WTC11 (cell line): ENCODE measurements around the gene MYO18B.

Source experiments
- ATF1 ChIP-seq: sonication (generic); formaldehyde crosslinking; IDR thresholded peaks from 2 replicates; pipeline ENCODE4 v1.8.1; 2023; ENCODE audit warnings: mild to moderate bottlenecking, moderate library complexity, missing genetic modification reagents
- CTCF ChIP-seq: fragments of 200-600 bp; IDR thresholded peaks from 2 replicates; pipeline ENCODE4 v1.8.0; 2022; ENCODE audit warnings: antibody characterized with exemption
- FOXK1 ChIP-seq: sonication (generic); formaldehyde crosslinking; IDR thresholded peaks from 2 replicates; pipeline ENCODE4 v1.8.0; 2022; ENCODE audit warnings: mild to moderate bottlenecking, moderate library complexity, missing genetic modification reagents
- GTF2I ChIP-seq: fragments of 250-450 bp; sonication (Bioruptor Pico); conservative IDR thresholded peaks from 2 replicates; pipeline ENCODE4 v1.4.0; 2021; ENCODE audit warnings: mild to moderate bottlenecking
- IRF1 ChIP-seq: sonication (generic); formaldehyde crosslinking; IDR thresholded peaks from 2 replicates; pipeline ENCODE4 v1.8.0; 2023; ENCODE audit warnings: missing genetic modification reagents
- MAX ChIP-seq: sonication (generic); formaldehyde crosslinking; IDR thresholded peaks from 2 replicates; pipeline ENCODE4 v1.8.0; 2022; ENCODE audit warnings: mild to moderate bottlenecking, missing genetic modification reagents
- NFYB ChIP-seq: sonication (generic); formaldehyde crosslinking; conservative IDR thresholded peaks from 2 replicates; pipeline ENCODE4 v1.8.0; 2022; ENCODE audit warnings: low read depth, missing genetic modification reagents
- TCF7 ChIP-seq: sonication (generic); formaldehyde crosslinking; IDR thresholded peaks from 2 replicates; pipeline ENCODE4 v1.8.0; 2022; ENCODE audit warnings: mild to moderate bottlenecking, low read depth, missing genetic modification reagents, moderate library complexity
- TEAD4 ChIP-seq: sonication (generic); formaldehyde crosslinking; IDR thresholded peaks from 2 replicates; pipeline ENCODE4 v1.8.0; 2022; ENCODE audit warnings: mild to moderate bottlenecking, missing genetic modification reagents
- ZNF263 ChIP-seq: sonication (generic); formaldehyde crosslinking; IDR thresholded peaks from 2 replicates; pipeline ENCODE4 v1.8.1; 2022; ENCODE audit warnings: low read depth, mild to moderate bottlenecking, moderate library complexity, missing genetic modification reagents

GRCh38 chr22:25853078-25853477 is 111.1 kb downstream of the MYO18B start:
- no peak for TF ChIP-seq CTCF
- no peak for TF ChIP-seq GTF2I (CRISPR knock-in tag)
- no peak for TF ChIP-seq IRF1 (CRISPR knock-in tag)
- TF ChIP-seq FOXK1 (CRISPR knock-in tag): no peak
- TF ChIP-seq MAX (CRISPR knock-in tag): no peak
- TF ChIP-seq ATF1 (CRISPR knock-in tag): no peak
- no peak for TF ChIP-seq ZNF263 (CRISPR knock-in tag)
- TF ChIP-seq NFYB (CRISPR knock-in tag): no peak
- no peak for TF ChIP-seq TEAD4
- TF ChIP-seq TCF7: no peak
